ENCODE measurements around the gene BAHD1.

The BAHD1 gene

DNA sequence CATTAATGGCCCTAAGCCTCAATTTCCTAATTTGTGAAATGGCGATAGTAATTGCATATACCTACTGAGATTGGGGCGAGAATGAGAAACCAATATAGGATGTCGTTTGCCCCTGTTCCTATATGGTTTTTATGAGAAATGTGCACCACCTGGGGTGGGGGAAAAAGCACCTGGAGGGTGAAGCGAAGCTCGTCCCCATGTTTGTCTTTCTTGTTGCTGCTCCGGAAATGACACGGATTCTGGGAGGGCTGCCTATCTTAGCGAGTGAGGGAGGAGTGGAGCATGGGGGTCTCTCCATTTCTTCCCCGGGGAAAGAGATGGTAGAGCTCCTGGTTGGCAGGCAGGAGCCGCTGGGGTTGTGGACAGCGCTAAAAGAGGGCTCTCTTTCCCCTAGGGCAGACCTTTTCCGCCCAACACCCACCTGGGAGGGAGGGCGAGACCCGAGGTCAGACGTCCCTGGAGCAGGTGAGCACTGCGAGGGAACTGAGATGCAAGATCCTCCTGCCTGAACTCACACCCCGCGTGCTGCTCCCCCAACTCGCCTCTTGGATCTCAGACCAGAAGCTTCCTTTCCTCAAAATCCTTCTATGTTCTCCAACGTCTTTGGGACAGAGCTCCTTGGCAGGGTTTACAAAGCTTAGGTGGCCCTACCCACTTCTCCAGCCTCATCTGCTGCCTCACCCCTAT lies 5.6 kb upstream of the BAHD1 start:
- Histone ChIP-seq H3K4me3 (ENCODE audit: low read length) (no peak overlapping the region), H2AFZ (ENCODE audit: low read depth, low read length) (no peak overlapping the region), H3K9me3 (ENCODE audit: low read length) (no peaks in the 10 kb centered on the region), H3K27me3 (ENCODE audit: insufficient read depth, low read length) (peaks cover 49% of the 10 kb centered on the region), H3K4me1 (ENCODE audit: insufficient read depth, low read length) (peaks cover 33% of the 10 kb centered on the region), H3K36me3 (ENCODE audit: insufficient read depth, low read length) (no peaks in the 10 kb centered on the region)

DNA sequence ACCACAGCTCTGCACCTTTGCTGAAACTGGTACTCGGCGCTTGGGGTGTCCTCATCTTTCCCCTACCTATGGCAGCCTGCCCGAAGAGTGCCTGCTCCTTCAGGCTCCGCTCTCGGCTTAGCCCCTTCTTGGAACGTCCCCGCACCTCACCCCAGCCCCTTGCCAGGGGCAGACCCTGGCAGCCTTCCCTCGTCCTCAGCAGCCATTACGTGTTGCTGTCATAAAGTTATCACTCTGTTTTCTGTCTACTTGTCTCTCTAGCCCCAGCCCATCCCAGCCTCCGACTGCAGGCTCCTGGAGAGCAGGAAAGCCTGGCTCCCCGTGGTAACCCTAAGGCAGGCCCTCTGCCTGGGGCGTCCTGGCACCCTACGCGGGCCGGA lies 5.1 kb upstream of the BAHD1 start:
- no peak overlapping the region for H3K4me3 ChIP-seq (ENCODE audit: low read length)
- H3K27me3 ChIP-seq (ENCODE audit: insufficient read depth, low read length), result peaks cover 49% of the 10 kb centered on the region
- H3K36me3 ChIP-seq (ENCODE audit: insufficient read depth, low read length), result no peaks in the 10 kb centered on the region
- H3K9me3 ChIP-seq (ENCODE audit: low read length), result no peaks in the 10 kb centered on the region
- H3K4me1 ChIP-seq (ENCODE audit: insufficient read depth, low read length), result peaks cover 33% of the 10 kb centered on the region
- H2AFZ ChIP-seq (ENCODE audit: low read depth, low read length), result peak overlapping the region; percentile 58

DNA sequence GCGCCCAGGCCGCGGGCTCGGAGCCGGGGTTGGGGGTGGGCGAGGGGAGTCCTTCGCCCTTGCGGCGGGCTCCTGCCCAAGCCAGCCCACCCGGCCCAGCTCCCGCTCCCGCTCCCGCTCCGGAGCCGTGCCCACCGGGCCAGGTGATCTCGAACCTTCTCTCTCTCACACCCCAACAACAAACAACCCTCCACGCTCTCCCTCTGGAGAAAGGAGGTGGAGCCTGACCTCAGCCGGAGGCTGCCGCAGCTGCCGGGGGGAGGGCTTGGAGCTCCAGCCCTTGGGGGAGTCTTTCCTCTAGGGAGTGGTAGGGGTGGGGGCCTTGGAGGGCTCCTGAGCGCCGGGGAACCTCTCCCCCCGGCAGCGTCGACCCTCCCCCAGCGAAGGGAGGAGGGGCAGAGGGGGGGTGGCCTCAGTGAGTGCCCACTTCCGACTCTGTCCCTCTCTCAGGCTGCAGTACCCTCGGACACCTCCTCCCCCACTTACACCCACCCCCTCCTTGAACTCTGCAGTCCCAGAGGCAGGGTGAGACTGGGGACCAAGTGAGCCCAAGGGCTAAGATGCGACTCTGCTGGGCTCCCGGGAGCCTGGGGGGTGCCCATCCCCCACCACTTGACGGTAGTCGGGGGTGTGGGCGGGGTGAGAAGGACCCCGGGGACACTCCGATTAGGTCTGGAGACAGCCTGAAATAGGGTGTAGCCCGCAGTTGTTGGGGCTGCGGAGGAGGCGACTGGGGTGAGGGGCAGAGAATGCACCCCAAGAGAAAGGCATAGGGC lies 4.4 kb upstream of the BAHD1 start:
- Histone ChIP-seq H3K27me3 (ENCODE audit: insufficient read depth, low read length) (peaks cover 49% of the 10 kb centered on the region), H2AFZ (ENCODE audit: low read depth, low read length) (peak overlapping the region; percentile 58), H3K9me3 (ENCODE audit: low read length) (no peaks in the 10 kb centered on the region), H3K4me1 (ENCODE audit: insufficient read depth, low read length) (peaks cover 33% of the 10 kb centered on the region), H3K36me3 (ENCODE audit: insufficient read depth, low read length) (no peaks in the 10 kb centered on the region), H3K4me3 (ENCODE audit: low read length) (peak overlapping the region; percentile 29)

DNA sequence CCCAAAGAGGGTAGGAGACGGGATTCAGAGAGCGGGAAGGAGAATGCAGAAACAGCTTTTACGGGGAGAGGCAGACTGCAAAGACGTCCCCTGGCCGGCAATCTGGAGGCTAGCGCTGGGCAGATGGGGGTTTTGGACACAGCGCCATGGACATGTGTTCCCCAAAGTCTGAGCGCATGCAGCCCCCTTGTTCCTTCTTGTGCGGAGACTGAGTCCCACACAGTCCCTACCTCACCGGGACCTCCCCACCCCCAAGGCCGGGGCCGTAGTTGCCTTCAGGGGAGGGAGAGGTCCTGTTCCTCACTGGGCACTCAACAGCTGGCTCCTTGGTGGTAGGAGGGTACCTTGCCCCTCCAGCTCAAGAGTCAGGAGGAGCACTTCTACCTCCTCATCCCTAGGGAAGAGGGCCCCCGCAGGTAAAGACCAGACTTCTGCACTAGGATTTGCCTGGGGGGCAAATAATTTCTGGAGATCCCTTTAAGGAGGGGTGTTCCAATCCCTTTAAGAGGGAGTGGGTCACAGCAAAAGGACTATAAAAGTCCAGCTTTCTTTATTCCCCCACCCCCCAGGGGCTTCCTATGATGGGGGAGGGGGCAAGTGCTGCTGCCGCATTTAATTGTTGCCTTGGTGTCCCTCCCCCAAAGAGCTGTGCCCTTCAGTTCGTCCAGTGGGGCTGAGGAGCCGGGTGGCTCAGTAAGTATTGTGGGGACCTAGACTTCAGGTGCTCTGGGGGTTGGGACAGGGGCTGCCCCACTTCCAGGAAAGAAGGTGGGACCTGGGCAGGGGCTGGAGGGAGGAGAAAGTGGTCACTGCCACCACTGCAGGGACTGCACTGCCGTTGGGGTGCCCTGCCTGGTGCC lies 3.6 kb upstream of the BAHD1 start:
- H3K4me1 ChIP-seq (ENCODE audit: insufficient read depth, low read length), result peaks cover 33% of the 10 kb centered on the region
- H3K36me3 ChIP-seq (ENCODE audit: insufficient read depth, low read length), result no peaks in the 10 kb centered on the region
- H3K4me3 ChIP-seq (ENCODE audit: low read length), result peak overlapping the region; percentile 29
- peaks cover 49% of the 10 kb centered on the region for H3K27me3 ChIP-seq (ENCODE audit: insufficient read depth, low read length)
- H3K9me3 ChIP-seq (ENCODE audit: low read length), result no peaks in the 10 kb centered on the region
- H2AFZ ChIP-seq (ENCODE audit: low read depth, low read length), result no peak overlapping the region

DNA sequence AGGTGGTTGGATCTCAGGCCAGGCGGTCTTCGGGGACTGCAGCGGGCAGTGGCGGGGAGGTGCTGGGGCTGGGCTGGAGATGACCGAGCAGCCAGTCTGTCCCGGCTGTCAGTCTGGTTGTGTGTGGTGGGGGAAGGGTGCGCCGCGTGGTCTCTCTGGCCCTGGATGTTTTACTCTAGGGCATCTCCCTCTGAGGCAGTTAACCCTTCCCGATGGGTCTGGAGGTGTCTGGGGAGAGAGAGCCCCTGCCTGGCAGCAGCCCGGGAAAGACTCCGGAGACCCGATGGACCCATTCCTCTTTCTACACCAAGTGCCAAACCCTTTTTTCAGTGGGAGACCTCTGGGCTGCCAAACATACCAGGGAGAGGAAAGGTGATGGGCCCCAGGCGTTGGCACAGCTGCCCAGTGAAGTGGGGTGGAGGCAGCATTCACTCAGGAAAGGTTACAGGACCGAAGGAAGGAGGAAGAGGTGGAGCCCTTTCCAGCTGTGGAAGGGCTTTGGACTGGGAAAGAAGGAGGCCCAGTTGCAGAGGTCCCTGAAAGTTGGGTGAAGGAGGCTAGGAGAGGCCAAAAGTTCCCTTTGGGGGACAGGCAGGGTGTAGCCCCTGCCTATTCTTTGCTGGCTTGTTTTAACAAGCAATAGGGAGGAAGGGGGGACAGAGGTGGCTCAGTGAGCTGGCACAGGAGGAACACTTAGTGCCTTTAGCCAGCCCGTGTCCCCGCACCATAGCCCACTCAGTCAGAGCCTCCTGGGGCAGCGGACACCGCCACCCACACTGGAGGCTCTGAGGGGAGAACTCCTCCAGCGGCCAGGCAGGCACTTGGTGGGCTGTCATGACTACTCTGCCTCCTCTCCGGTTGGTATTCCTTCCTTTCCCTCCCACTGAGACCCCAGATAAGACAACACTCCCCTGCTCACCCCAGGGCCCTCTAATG lies 2.7 kb upstream of the BAHD1 start:
- no peak overlapping the region for H2AFZ ChIP-seq (ENCODE audit: low read depth, low read length)
- H3K9me3 ChIP-seq (ENCODE audit: low read length), result no peaks in the 10 kb centered on the region
- no peaks in the 10 kb centered on the region for H3K36me3 ChIP-seq (ENCODE audit: insufficient read depth, low read length)
- peaks cover 41% of the 10 kb centered on the region for H3K4me1 ChIP-seq (ENCODE audit: insufficient read depth, low read length)
- no peak overlapping the region for H3K4me3 ChIP-seq (ENCODE audit: low read length)
- H3K27me3 ChIP-seq (ENCODE audit: insufficient read depth, low read length), result peaks cover 49% of the 10 kb centered on the region

DNA sequence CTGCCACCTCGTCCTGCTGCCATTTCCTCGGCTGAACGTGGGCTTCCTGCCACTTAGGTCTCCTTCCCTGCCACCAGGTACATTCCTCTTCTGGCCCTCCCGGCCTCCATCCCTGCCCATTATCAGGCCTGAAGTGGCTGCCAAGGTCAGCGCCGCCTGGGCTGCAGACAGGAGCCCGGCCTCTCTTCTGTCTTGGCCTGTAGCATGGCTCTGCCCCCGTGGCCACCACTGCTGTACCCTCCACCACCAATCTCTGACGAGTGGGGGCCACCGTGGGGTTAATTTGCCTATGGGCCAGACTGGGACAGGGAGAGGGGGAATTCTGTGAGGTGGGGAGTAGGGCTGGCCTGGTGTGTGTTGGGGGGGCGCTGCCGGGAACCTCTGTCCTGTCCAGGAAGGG lies 2.0 kb upstream of the BAHD1 start:
- H3K27me3 ChIP-seq (ENCODE audit: insufficient read depth, low read length), result peaks cover 49% of the 10 kb centered on the region
- H3K4me1 ChIP-seq (ENCODE audit: insufficient read depth, low read length), result peaks cover 48% of the 10 kb centered on the region
- no peaks in the 10 kb centered on the region for H3K9me3 ChIP-seq (ENCODE audit: low read length)
- H3K4me3 ChIP-seq (ENCODE audit: low read length), result no peak overlapping the region
- H3K36me3 ChIP-seq (ENCODE audit: insufficient read depth, low read length), result no peaks in the 10 kb centered on the region
- H2AFZ ChIP-seq (ENCODE audit: low read depth, low read length), result no peak overlapping the region

DNA sequence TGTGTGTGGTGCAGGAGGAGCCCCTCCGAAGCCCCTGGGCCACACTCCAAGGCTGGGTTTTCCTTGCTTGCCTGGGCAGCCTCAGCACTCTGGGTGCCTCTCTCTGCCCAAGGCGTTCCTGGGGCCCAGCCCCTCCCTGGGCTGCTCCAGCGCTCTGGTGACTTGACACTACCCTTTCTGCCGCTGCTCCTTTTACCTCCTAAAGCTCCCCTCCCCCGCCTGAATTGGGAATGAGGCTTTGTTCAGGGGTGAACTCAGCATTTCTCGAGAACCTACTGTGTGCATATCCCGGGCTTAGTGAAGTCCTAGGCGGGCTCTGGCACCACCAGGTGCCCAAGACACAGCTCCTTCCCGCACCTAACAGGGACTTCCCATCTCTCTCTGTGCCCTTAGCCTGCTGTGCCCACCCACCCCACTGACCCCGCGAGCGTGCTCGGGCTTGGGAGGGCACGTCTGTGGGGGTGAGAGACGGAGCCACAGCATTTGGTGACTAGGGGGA lies 1.2 kb upstream of the BAHD1 start:
- peak overlapping the region; percentile 60 for H3K4me3 ChIP-seq (ENCODE audit: low read length)
- H3K9me3 ChIP-seq (ENCODE audit: low read length), result no peaks in the 10 kb centered on the region
- no peaks in the 10 kb centered on the region for H3K36me3 ChIP-seq (ENCODE audit: insufficient read depth, low read length)
- peaks cover 55% of the 10 kb centered on the region for H3K4me1 ChIP-seq (ENCODE audit: insufficient read depth, low read length)
- peaks cover 49% of the 10 kb centered on the region for H3K27me3 ChIP-seq (ENCODE audit: insufficient read depth, low read length)
- peak overlapping the region; percentile 74 for H2AFZ ChIP-seq (ENCODE audit: low read depth, low read length)

DNA sequence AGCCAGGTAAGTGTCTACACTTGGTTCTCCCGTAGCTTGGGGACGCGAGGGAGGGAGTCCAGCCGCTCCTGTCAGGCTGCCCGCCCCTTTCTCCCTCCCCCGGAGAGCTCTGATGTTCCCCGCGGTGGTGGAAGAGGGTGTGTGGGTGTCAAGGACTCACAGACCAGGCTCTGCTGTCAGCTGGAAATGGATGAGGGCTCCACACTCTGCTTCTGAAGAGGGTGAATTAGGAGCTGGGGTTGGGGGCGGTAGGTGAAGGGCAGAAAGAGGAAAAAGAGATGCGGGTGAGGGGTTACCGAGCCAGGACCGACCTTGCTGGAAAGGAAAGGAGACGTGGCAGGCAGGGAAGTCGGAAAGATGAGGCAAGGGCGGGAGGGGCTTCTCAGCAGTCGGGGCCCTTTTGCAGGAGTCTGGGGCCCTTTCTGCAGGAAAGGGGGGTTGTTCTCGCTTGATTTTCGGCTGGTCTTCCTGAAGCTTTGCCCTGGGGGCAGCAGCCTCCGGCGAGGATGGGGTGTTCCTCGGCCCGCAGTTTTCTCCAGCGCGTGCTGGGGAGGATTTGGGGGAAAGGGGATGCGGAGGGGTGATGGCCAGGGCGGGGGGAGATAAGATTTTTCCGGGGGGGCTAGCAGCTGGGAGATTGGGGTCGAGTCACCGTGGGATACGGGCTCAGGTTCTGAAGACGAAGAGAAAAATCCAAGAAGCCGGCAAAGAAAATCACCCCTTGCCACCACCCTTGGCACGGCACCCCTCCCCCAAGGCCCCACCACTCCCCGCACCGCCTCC lies 602 bp upstream of the BAHD1 start:
- H3K9me3 ChIP-seq (ENCODE audit: low read length), result no peaks in the 10 kb centered on the region
- peak overlapping the region; percentile 74 for H2AFZ ChIP-seq (ENCODE audit: low read depth, low read length)
- H3K36me3 ChIP-seq (ENCODE audit: insufficient read depth, low read length), result no peaks in the 10 kb centered on the region
- peaks cover 62% of the 10 kb centered on the region for H3K4me1 ChIP-seq (ENCODE audit: insufficient read depth, low read length)
- H3K27me3 ChIP-seq (ENCODE audit: insufficient read depth, low read length), result peaks cover 44% of the 10 kb centered on the region
- peak overlapping the region; percentile 60 for H3K4me3 ChIP-seq (ENCODE audit: low read length)

DNA sequence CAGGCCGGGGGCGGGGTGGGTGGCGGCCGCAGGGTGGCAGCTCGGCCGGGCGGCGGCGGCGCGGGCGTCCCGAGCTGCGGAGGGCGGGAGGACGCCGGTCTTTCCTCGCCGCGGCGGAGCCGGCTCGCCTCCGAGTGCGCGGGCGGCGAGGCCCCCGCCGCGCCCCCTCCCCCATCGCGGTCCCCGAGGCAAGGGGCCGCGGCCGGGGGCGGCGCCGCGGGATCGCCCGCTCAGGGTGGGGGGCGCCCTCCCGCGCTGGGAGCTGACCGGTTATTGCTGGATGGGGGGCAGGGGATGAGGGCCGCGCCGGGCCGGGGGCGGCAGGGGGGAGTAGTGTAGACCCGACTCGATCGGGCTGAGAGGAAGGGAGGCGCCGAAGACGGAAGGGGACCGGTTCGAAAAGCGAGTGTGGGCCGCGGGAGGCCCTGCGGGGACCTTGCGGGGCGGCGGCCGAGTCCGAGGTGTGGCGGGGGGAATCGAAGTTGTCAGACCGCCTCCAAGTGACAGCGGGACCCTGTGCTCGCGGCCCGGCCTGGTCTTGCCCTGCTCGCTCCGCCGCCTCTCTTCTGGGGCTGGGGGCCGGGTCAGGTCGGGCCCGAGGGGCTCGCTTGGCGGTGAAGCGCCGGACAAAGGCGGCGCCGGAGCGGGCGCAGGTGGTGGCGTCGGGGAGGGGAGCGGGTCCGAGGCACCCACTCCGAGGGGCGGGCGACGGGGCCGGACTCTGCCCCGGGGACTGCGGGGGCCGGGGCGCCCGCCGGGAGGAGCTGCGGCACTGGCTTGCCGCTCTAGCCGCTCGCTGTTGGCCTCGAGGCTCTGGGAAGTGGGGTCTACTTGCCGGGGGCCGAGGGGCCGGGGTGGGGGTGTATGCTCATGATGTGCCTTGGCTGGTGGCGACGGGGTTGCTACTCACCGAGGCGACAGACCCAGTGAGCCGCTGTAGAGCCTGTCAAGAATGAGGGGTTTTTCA lies 1.1 kb downstream of the BAHD1 start:
- Histone ChIP-seq H3K36me3 (ENCODE audit: insufficient read depth, low read length) (no peaks in the 10 kb centered on the region), H3K4me1 (ENCODE audit: insufficient read depth, low read length) (peaks cover 64% of the 10 kb centered on the region), H3K27me3 (ENCODE audit: insufficient read depth, low read length) (peaks cover 27% of the 10 kb centered on the region)

DNA sequence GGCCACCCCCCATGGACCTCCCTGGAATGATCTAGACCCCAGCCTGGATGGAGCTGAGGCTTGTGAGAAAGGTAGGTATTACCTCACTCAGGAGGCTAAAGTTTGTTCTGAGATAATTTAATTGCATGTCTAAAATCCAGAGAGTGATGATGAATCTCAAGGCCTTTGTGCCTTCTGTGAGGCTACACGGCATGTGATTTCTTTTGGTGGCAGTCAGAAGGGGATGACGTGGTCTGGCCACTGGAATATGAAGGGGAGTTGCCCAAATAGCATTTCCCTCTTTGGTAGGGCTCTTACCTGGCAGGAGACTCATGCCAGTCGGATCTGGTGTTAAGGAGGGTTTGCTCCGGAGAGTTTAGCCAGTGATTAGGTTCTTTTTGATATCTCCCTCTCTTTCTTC lies 2.5 kb downstream of the BAHD1 start:
- H3K4me3 ChIP-seq (ENCODE audit: low read length), result peak overlapping the region; percentile 84
- no peaks in the 10 kb centered on the region for H3K9me3 ChIP-seq (ENCODE audit: low read length)
- peaks cover 13% of the 10 kb centered on the region for H3K27me3 ChIP-seq (ENCODE audit: insufficient read depth, low read length)
- no peaks in the 10 kb centered on the region for H3K36me3 ChIP-seq (ENCODE audit: insufficient read depth, low read length)
- no peak overlapping the region for H2AFZ ChIP-seq (ENCODE audit: low read depth, low read length)
- H3K4me1 ChIP-seq (ENCODE audit: insufficient read depth, low read length), result peaks cover 56% of the 10 kb centered on the region

More for the DNA sequence above, 1.1 kb downstream of the BAHD1 start:
- peak overlapping the region; percentile 44 for H2AFZ ChIP-seq (ENCODE audit: low read depth, low read length)
- peak overlapping the region; percentile 84 for H3K4me3 ChIP-seq (ENCODE audit: low read length)
- no peaks in the 10 kb centered on the region for H3K9me3 ChIP-seq (ENCODE audit: low read length)

DNA sequence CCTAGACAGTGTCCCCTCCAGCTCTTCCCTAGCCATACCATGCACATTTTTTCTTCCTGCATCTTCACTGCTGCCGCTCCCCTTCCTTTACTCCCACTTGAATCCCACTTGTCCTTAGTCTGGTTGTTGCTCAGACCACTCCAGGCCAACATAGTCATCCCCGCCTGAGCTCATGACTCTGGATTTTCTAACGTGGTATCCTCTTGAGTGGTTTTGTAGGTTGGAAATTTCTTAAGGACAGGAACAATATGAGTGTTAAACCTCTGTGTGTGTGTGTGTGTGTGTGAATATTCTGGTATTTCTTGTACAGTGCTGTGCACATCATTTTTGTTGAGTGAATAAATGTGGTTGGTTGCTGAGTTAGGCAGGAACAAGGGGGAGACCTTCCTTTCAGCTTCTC lies 3.1 kb downstream of the BAHD1 start:
- peaks cover 7% of the 10 kb centered on the region for H3K27me3 ChIP-seq (ENCODE audit: insufficient read depth, low read length)
- no peaks in the 10 kb centered on the region for H3K9me3 ChIP-seq (ENCODE audit: low read length)
- H3K36me3 ChIP-seq (ENCODE audit: insufficient read depth, low read length), result no peaks in the 10 kb centered on the region
- no peak overlapping the region for H2AFZ ChIP-seq (ENCODE audit: low read depth, low read length)
- H3K4me3 ChIP-seq (ENCODE audit: low read length), result no peak overlapping the region
- peaks cover 52% of the 10 kb centered on the region for H3K4me1 ChIP-seq (ENCODE audit: insufficient read depth, low read length)
